HG03175 (cell line): Measurements from ENCODE around the gene SUZ12.
A peak's percentile ranks its signal among the peaks of the same experiment; 100 is the strongest.
"Not testable (repeated sequence)": the region's sequence is repeated elsewhere in the genome, so short reads cannot be mapped to it uniquely, and the experiment has no call there.

ENCODE experiments used
- ATAC-seq: cut with Tn5 transposase; IDR thresholded peaks from one replicate; pipeline ENCODE4 v1.9.1; 2021; ENCODE audit warnings: mild to moderate bottlenecking, moderate library complexity; ENCODE audit not compliant: unreplicated experiment

SUZ12 gene

GRCh38 chr17:31942396-31942795, 5.6 kb downstream of the SUZ12 start:
- not testable (repeated sequence) for ATAC-seq

- ATAC-seq: not testable (repeated sequence)
These were observed 15.1 kb downstream of the SUZ12 start for GRCh38 chr17:31951953-31952352.

GRCh38 chr17:31964131-31964530, 27.3 kb downstream of the SUZ12 start:
- ATAC-seq: not testable (repeated sequence)

GRCh38 chr17:31967648-31968047, 30.8 kb downstream of the SUZ12 start:
- no peak for ATAC-seq

- ATAC-seq: not testable (repeated sequence)
These were observed 33.6 kb downstream of the SUZ12 start for GRCh38 chr17:31970416-31970815.

- not testable (repeated sequence) for ATAC-seq
These were observed 37.7 kb downstream of the SUZ12 start for GRCh38 chr17:31974269-31975071.

- not testable (repeated sequence) for ATAC-seq
These were observed 38.6 kb downstream of the SUZ12 start for GRCh38 chr17:31975391-31975790.

GRCh38 chr17:31991821-31992220, 55.0 kb downstream of the SUZ12 start:
- ATAC-seq: not testable (repeated sequence)

- no peak for ATAC-seq
These were observed 60.2 kb downstream of the SUZ12 start for GRCh38 chr17:31997005-31997404.

GRCh38 chr17:32006957-32007462, 70.2 kb downstream of the SUZ12 start, which contains the start of gene LRRC37B:
Gene LRRC37B (plus strand): TSS chr17:32007383. CDS start chr17:32021393, 14,010 bp downstream.
- ATAC-seq: peak; percentile 82

- ATAC-seq: peak; percentile 52
These were observed 70.9 kb downstream of the SUZ12 start for GRCh38 chr17:32007463-32008298.

GRCh38 chr17:32009262-32009542, 72.4 kb downstream of the SUZ12 start:
- ATAC-seq: no peak

GRCh38 chr17:32010114-32010513, 73.3 kb downstream of the SUZ12 start:
- ATAC-seq: no peak

- ATAC-seq: no peak
These were observed 78.6 kb downstream of the SUZ12 start for GRCh38 chr17:32015245-32016013.

GRCh38 chr17:32016231-32016630, 79.4 kb downstream of the SUZ12 start:
- ATAC-seq: no peak

- no peak for ATAC-seq
These were observed 82.4 kb downstream of the SUZ12 start for GRCh38 chr17:32019228-32019627.

GRCh38 chr17:32020943-32021614, 84.3 kb downstream of the SUZ12 start:
- no peak for ATAC-seq

- ATAC-seq: no peak
These were observed 84.8 kb downstream of the SUZ12 start for GRCh38 chr17:32021615-32021955.

- not testable (repeated sequence) for ATAC-seq
These were observed 85.7 kb downstream of the SUZ12 start for GRCh38 chr17:32022554-32022953.

- ATAC-seq: not testable (repeated sequence)
These were observed 90.5 kb downstream of the SUZ12 start for GRCh38 chr17:32027271-32027670.

- no peak for ATAC-seq
These were observed 96.4 kb downstream of the SUZ12 start for GRCh38 chr17:32033223-32033622.
